Measurements from ENCODE around the gene AFF3. TPM values are rescaled to one million over a fixed set of nuclear protein-coding genes. Genes with fewer than 3 reads are reported as not detected.

The AFF3 gene
- total and polyA plus RNA-seq, 2 donors (not counting 1 experiment from before 2014, with no cell fraction given) = 0.50 to 2.5 TPM

- TF ChIP-seq EZH2 (IDR thresholded peaks at IDR 0.05; ENCODE audit: low read length, missing control alignments) = no peak
- no peak for TF ChIP-seq CTCF (conservative IDR thresholded peaks at IDR 0.05 in 1 of 2, IDR thresholded peaks at IDR 0.05 in 1 of 2; ENCODE audit: low read depth in 1 of 2, low read length in 2 of 2)
Observed at GRCh38 chr2:99660616-99661406, 481.6 kb downstream of the AFF3 start.

GRCh38 chr2:99659874-99660273 lies 482.5 kb downstream of the AFF3 start:
- Histone ChIP-seq H3K79me2 (ENCODE audit: control insufficient read depth, insufficient read depth, low read length) (no peaks in the 10 kb centered on the region), H3K9me3 (ENCODE audit: control insufficient read depth, insufficient read depth, low read depth, low read length) (no peaks in the 10 kb centered on the region), H4K20me1 (ENCODE audit: control insufficient read depth, extremely low read depth, insufficient read depth, low read length) (no peaks in the 10 kb centered on the region), H3K4me3 (replicated peaks in 1 of 4; ENCODE audit: control extremely low read depth in 1 of 4, insufficient read depth in 1 of 4, low read depth in 3 of 4, low read length in 4 of 4) (no peak overlapping the region), H2AFZ (ENCODE audit: low read length) (no peak overlapping the region), H3K27ac (ENCODE audit: insufficient read depth, low read length) (no peak overlapping the region), H3K9ac (ENCODE audit: insufficient read depth, low read length) (no peak overlapping the region), H3K27me3 (ENCODE audit: control insufficient read depth, insufficient read depth, low read length) (no peaks in the 10 kb centered on the region), H3K36me3 (ENCODE audit: control insufficient read depth, insufficient read depth, low read length) (no peaks in the 10 kb centered on the region), H3K4me1 (ENCODE audit: control insufficient read depth, extremely low read depth, insufficient read depth, low read length) (no peaks in the 10 kb centered on the region), H3K4me2 (ENCODE audit: extremely low read depth, insufficient read depth, low read length) (no peak overlapping the region)
- TF ChIP-seq CTCF (conservative IDR thresholded peaks at IDR 0.05 in 1 of 2, IDR thresholded peaks at IDR 0.05 in 1 of 2; ENCODE audit: low read depth in 1 of 2, low read length in 2 of 2) = no peak
- peak; percentile 62 to 73 for DNase-seq (ENCODE audit: low read depth in 2 of 2)

More at GRCh38 chr2:99660616-99661406, 481.6 kb downstream of the AFF3 start:
- H4K20me1 ChIP-seq (ENCODE audit: control insufficient read depth, extremely low read depth, insufficient read depth, low read length) = no peaks in the 10 kb centered on the region
- H2AFZ ChIP-seq (ENCODE audit: low read length) = no peak overlapping the region
- no peaks in the 10 kb centered on the region for H3K9me3 ChIP-seq (ENCODE audit: control insufficient read depth, insufficient read depth, low read depth, low read length)
- no peak overlapping the region for H3K9ac ChIP-seq (ENCODE audit: insufficient read depth, low read length)
- H3K4me2 ChIP-seq (ENCODE audit: extremely low read depth, insufficient read depth, low read length) = no peak overlapping the region
- H3K27ac ChIP-seq (ENCODE audit: insufficient read depth, low read length) = no peak overlapping the region
- no peaks in the 10 kb centered on the region for H3K36me3 ChIP-seq (ENCODE audit: control insufficient read depth, insufficient read depth, low read length)
- H3K79me2 ChIP-seq (ENCODE audit: control insufficient read depth, insufficient read depth, low read length) = no peaks in the 10 kb centered on the region
- H3K4me1 ChIP-seq (ENCODE audit: control insufficient read depth, extremely low read depth, insufficient read depth, low read length) = no peaks in the 10 kb centered on the region
- H3K27me3 ChIP-seq (ENCODE audit: control insufficient read depth, insufficient read depth, low read length) = no peaks in the 10 kb centered on the region
- no peak overlapping the region for H3K4me3 ChIP-seq (replicated peaks in 1 of 4; ENCODE audit: control extremely low read depth in 1 of 4, insufficient read depth in 1 of 4, low read depth in 3 of 4, low read length in 4 of 4)
- DNase-seq (ENCODE audit: low read depth in 2 of 2) = no peak

DNA sequence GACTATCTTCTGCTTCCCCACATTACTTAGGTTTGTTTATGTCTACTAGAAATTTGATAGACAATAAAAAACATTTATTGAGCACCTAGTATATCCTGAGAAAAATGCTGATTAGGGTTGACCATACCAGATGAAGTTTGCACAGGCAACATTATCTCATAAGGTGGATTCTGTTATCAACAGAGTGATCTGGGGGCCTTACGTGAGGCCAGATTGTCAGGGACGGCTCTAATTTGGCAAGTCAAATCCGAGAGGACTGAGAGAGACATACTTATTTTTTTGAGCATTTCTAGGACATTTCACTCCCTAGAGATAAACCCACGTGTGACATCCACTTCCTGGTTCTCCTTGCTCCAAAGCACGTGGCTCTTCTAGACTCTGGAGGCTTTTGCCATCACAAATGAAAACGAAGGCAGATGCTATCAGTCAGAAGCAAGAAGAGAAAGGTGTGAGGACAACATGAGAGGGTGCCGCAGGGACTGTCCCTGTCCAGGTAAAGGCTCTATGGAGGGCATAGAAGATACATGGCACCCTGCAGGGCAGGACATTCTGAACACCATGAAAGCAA lies 484.6 kb downstream of the AFF3 start:
- Histone ChIP-seq H3K9me3 (ENCODE audit: control insufficient read depth, insufficient read depth, low read depth, low read length) (no peaks in the 10 kb centered on the region), H2AFZ (ENCODE audit: low read length) (no peak overlapping the region), H3K4me3 (replicated peaks in 1 of 4; ENCODE audit: control extremely low read depth in 1 of 4, insufficient read depth in 1 of 4, low read depth in 3 of 4, low read length in 4 of 4) (no peak overlapping the region), H3K9ac (ENCODE audit: insufficient read depth, low read length) (no peak overlapping the region), H3K4me1 (ENCODE audit: control insufficient read depth, extremely low read depth, insufficient read depth, low read length) (no peaks in the 10 kb centered on the region), H3K36me3 (ENCODE audit: control insufficient read depth, insufficient read depth, low read length) (no peaks in the 10 kb centered on the region), H3K4me2 (ENCODE audit: extremely low read depth, insufficient read depth, low read length) (no peak overlapping the region), H3K27ac (ENCODE audit: insufficient read depth, low read length) (no peak overlapping the region), H4K20me1 (ENCODE audit: control insufficient read depth, extremely low read depth, insufficient read depth, low read length) (no peaks in the 10 kb centered on the region), H3K79me2 (ENCODE audit: control insufficient read depth, insufficient read depth, low read length) (no peaks in the 10 kb centered on the region), H3K27me3 (ENCODE audit: control insufficient read depth, insufficient read depth, low read length) (no peaks in the 10 kb centered on the region)
- DNase-seq (ENCODE audit: low read depth in 2 of 2) = no peak
- TF ChIP-seq EZH2 (IDR thresholded peaks at IDR 0.05; ENCODE audit: low read length, missing control alignments) = no peak
- no peak for TF ChIP-seq CTCF (conservative IDR thresholded peaks at IDR 0.05 in 1 of 2, IDR thresholded peaks at IDR 0.05 in 1 of 2; ENCODE audit: low read depth in 1 of 2, low read length in 2 of 2)

Measured in fibroblast of lung (primary cell).